Measurements from ENCODE around the gene MAMLD1.

MAMLD1 gene

DNA sequence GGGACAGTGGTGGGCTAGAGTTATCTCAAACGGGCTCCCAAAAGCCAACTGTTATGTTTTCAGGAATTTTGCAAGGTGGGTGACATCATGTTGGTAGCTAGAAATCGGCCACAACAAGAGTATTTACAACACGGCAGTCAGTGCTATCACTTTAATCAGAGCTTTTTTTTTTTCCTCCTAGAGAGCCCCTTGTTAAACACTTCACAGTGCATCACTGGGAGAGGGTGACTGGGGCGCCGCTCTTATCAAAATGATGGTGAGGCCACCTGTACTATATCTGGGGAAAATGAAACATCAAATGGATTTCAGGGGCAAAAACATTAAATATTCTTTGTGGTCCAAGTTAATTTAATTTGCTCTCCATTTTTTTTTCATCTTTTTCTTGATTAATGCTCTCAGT is 44.9 kb downstream of the MAMLD1 start:
- peak in 1 of 3 experiments; percentile 25 for DNase-seq

DNA sequence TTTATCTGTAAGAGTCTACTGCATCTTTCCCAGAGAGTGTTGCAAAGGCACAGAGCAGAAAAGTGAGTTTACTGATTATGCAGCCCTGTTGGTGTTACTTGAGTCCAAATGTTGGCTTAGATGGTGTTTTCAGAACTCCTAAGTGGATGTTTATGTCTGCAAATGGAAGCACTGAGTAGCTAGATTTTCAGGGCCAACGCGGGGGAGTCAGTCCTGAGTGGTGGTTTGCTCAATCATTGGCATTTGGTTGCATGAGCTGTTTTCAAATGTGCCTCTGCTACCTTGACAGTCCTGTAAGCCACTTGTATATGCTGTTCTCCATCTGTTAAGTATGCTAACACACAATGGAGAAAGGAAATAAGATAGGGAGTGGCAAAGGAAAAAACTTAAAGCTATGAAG is 45.4 kb downstream of the MAMLD1 start:
- no peak for DNase-seq

DNA sequence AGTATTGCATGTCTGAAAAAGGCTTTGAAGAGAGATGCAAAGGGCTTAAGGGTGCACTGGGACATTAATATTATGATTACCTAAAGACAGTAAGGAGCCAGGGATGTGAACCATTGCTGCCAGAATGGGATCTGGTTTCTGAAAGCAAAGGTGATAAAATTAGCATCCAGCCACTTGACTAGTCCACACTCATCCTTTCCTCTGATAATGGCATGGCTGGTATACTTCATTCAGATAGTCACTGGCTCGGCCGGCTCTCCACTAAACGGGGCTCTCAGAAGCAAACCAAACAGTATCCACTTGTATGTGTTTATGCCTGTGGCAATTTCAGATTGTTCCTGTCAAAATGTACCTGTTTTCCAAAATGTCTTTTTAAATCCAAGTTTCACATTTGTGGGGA is 46.4 kb downstream of the MAMLD1 start:
- DNase-seq, result peak in 1 of 3 experiments; percentile 27

DNA sequence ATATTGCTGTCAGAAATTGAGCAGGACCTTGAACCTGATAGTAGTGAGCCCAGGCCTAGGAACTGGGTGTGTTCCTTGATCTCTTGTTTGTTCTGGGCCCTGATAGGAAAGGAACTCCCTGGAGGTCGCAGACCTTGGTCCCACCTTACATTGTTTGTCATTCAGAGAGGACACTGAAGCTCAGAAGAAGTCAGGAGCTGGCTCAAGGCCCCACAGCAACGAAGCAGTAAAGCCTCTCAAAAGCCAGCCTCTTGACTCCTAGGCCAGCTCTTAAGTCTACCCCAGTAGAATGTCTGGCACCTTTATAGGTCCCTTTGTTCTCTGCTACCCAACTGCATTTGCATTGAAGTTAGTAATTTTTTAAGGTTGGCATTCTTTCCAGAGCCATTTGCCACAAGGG is 46.8 kb downstream of the MAMLD1 start:
- DNase-seq, result no peak

DNA sequence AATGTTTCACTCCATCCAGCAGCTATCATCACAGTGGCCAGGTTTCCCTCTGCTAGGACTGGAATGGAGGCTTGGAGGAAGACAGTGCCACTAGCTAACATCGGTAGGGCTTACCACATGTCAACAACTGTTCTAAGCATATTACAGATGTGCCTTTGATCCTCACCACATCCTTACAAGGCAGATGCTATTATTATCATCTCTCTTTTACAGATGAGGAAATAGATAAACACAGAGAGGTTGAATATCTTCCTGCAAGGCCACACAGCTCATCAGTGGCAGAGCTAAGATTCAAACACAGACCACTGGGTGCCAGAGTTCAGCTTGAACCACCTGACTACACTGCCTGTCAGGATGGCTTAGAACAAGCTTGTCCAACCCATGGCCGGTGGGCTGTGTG is 47.4 kb downstream of the MAMLD1 start:
- DNase-seq, result no peak

DNA sequence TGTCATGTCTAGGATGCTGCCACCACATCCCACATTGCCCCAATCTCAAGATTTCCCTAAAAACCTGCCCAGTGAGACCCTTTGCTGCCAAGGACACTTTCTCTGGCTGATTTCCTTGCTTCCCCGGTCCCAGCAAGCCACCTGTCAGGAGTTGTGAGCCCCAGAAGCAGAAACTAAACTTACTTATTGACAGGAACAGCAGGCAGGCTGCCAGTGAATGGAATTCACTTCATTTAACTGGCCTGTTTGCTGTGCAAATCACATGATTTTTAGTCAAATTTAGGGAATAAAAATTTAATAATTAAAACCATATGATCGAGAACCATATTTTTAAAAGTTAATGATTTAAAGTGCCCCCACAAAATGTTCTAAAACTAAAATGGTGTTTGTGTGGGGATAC is 48.5 kb downstream of the MAMLD1 start:
- DNase-seq, result no peak

DNA sequence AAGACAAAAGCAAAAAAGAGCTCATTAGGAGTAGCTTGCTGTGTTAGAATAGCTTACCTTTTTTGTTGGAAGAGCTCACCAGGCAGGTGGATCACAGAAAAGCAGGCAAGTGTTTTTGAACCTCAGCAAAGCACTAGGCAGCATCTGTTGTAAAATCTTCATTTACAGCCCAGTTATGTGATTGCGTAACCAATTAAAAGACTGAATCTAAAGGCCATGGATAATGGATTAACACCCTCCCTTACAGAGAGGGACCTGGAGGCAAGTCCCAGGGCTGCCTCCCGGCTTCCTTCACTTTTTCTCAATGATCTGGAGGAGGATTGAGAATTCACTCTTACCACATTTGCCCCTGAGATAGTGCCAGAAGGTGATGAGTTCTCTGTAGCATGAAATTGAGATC is 51.1 kb downstream of the MAMLD1 start:
- DNase-seq, result no peak

DNA sequence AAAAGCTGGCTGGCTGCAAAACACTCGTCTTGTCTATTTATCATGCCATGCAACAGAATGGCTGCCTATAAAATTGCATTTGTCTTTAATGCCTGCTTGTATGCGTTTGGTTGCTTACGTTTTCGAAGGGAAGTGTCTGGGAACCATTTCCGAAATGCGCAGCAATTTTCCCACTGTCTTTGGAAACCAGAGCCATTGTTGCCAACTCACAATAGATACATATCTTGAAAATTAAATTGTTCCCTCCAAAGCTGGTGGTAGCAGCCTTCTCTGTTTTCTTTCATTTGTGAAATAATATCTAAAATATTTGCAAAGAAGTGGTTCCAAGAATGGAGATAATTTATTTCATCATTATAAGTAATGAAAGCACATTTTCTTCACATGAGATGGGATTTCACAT is 53.4 kb downstream of the MAMLD1 start:
- DNase-seq, result no peak

DNA sequence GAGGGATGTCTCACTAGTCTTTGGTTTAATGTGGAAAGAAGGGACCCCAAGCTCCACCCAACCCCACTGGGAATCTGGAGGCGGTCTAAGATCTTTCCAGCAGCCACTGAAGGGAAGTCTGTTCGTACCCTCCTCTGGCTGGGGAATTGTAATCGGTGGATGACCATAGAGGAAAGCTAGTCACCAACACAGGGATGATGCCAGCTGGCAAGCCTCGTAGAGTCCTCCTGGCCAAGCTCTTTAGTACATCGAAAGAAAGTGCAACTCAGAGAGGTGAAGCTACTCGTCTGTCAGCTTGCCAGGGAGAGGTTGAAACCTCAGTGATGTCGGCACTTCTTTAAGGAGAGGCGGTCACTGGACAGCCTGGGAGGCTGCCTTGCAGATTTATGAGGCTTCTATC is 58.7 kb downstream of the MAMLD1 start:
- no peak for DNase-seq

DNA sequence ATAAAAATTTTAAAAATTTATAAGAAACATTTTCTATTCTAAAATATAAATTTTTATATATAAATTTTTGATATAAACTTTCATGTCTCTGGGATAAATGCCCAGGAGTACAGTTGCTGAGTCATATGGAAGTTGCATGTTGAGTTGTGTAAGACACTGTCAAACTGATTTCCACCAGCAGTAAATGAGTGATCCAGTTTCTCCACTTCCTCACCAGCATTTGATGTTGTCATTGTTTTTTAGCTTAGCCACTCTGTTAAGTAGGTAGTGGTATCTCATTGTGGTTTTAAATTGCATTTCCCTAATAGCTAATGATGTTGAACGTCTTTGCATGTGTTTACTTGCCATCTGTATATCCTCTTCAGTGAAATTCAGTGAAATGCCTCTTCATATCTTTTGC is 66.5 kb downstream of the MAMLD1 start:
- no peak for DNase-seq

DNA sequence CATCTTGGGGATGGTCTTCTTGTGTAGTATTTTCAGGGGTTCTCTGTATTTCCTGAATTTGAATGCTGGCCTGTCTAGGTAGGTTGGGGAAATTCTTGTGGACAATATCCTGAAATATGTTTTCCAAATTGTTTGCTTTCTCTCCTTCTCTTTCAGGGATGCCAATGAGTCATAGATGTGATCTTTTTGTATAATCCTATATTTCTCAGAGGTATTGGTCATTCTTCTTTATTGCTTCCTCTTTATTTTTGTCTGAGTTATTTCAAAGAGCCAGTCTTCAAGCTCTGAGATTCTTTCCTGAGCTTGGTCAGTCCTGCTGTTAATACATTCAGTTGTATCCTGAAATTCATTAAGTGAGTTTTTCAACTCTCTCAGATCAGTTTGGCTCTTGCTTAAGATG is 73.1 kb downstream of the MAMLD1 start:
- no peak for DNase-seq

DNA sequence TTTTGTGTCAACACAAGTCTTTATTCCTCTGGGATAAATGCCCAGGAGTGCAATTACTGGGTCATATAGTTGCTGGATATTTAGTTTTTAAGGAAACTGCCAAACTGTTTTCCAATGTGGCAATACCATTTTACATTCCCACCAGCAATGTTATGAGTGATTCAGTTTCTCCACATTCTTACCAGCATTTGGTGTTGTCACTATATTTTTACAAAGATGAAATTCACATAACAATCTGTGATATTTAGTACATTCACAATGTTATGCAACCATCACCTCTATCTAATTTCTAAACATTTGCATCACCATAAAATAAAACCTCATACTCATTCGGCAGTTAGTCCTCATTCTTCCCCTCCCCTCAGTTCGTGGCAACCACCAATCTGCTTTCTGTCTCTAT is 75.0 kb downstream of the MAMLD1 start:
- no peak for DNase-seq

DNA sequence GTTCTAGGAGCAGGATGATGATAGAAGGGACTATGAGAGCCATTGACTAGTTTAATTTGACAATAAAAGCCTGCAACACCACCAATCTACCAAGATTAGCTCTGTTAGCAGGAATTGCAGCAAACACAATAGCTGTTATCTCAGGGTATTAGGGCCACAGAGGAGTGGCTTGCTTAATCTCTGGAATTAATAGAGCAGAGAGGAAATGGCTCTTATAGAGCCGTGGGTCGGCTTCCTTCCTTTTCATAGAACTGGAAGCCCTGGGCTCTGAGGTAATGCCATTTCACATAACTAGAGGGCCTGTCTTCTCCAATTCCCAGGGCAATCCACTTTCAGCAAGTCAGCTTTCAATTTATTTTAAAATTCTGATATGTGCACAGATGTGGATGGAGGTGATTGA is 83.0 kb downstream of the MAMLD1 start:
- no peak for DNase-seq

DNA sequence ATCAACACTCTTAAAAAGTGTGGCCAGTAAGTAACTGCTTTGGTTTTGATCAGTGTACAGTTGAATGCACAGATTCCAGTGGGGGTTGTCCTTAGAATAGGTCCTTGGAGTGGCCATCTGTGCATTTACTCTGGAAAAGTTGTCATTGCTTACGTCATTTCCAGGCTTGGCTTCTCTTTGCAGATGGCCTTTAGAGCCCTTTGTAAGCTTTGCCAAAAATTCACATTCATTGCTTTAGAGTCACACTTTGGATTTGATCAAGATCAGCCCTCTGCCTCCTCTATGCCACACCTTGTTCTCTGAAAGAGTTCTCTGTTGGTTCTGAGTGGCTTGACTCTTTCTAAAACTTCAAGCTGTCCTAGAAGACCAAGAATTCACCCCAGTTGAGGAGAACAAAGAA is 83.9 kb downstream of the MAMLD1 start:
- DNase-seq, result no peak

DNA sequence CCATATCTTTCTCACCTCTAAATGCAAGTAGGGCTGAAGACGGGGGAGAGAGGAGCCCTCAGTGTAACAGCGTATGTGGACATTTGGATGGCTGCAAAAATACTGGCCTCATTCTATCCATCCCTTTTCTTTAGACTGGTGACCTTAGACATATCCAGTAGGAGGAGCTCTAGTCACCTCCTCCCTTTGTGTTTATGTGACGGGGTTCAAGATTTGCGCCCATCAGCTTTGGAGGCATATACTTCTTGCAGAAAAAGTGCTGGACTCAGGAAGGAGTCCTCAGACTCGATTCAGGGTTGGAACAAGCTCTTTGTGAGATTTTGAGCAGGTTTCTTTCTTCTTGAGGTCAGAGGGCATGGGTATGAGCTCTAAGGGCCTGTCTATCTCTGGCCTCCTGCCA is 86.2 kb downstream of the MAMLD1 start:
- peak in 1 of 3 experiments; percentile 9 for DNase-seq

DNA sequence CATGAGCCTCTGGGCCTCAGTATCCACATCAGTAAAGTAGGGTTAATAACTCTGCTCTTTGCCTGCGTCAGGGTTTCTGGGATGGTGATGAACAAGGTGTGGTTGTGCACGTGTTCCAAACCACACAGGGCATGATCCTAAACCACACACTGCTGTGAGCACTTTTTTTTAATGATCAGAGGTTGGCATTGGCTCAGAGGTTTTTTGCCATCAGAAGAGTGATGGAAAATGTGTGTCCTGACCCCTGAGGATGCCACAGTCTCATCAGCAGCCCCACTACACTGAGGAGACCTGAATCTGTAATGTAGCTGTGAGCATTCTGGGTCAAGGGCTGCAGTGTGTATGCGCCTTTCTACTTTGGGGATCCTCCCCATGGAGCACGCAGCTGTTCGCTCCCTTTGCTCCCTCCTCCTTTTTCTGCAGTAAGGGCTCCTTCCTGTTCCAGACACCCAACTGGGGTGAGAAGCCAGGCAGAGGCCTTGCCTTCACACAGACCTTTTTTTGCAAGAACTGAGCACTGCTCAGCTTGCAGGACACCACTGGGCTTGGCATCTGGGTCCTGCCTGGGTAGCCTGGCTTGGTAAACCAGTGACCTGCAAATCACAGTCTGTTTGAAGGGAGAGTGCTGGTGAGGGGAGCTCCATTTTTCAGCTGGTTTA is 87.5 kb downstream of the MAMLD1 start:
- DNase-seq, result no peak

DNA sequence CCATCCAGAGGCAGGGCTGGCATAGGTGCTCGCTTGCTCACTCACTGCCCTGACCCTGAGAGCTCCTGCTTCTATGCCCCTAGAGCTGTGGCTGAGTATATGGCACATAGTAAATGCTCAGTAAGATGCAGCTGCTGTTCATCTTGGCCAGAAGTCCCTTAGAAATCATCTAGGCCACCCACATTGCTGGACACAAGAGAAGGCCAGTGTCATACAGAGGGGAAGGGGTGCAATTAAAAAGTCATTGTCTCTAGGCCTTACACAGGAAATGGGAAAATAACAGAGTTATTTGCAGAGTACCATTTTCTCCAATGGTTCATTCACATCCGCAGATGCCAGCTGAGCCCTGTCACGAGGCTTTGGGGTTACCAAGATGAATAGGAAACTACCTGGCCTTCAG is 88.8 kb downstream of the MAMLD1 start:
- DNase-seq, result no peak

DNA sequence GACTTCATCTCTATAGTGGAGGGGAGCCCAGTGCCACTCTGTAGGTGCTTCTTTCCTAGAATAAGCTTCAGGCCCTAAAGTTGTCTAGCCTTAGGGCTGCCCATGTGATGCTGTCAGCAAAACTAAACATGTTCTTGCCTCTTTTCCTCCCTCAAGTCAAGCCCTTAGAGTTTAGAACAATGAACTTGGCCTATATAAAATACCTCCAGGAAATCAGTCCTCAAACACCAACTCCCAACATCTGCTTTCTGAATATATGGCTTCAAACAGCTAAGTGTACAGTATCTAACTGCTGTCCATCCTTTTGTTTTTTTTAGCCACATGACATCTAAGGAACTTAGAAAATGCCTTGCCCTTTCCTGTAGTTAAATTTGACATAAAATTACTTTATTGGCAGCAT is 91.0 kb downstream of the MAMLD1 start:
- DNase-seq, result no peak

DNA sequence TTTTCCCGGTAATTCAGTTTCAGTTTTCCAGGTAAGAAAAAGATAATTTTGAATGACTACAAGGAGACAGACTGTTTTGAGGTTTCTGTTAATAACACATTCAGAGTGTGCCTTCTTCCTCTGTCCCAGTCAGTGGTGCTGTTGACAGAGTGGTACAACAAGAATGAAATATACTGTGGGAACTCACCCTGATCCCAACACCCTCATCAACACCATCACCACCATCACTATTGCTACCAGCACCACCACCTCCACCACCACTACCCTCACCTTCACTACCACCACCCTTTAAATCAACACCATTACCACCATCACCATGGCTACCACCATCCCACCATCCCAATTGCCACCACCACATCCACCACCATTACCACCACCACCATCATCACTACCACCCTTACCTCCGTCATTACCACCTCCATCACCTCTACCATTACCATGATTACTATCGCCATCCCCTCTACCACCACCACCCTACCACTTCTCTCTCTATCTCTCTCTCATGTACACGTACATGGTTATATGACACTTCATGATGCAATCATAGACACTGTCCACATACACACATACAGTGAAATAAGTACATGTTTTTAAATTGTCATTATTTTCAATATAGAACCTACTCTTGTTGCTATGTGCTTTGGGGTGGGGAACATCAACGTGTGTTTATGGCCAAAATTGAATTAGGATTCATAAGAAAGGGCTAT is 91.5 kb downstream of the MAMLD1 start:
- DNase-seq, result no peak

DNA sequence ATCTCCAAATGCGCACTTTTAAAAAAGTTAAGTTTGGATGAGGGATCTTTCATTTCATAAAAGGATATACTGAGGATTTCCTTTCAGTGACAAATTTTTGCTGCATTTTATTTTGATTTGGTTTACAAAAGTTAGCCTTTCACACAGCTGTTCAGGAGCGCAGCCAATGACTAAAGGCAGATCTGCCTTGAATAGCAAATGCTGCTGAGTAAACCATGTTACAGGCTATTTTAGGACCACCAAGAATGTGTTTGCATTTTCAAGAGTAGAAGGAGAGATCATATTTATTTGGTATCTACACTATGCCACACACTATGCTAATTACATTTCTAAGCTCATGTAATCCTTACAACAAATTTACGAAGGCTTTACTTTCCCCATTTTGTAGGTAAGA is 92.1 kb downstream of the MAMLD1 start:
- no peak for DNase-seq

DNA sequence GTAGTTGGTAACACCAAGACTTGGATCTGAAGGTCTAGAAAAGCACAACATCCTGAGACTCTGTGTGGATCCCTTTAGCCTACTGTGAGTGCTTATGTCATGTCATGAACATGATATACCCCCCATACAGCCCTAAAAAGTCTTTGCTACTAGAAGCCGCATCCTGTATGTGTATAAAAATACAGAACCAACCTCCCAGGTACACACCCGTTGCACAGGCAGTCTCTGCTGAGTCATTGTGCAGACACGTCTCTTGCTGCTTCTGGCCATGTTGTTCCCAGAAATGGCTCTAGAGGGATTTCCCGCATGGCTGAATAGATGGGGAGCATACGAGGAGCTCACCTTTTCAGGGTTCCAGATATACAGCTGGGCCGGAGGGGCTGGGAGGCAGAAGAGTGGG is 93.3 kb downstream of the MAMLD1 start:
- no peak for DNase-seq

DNA sequence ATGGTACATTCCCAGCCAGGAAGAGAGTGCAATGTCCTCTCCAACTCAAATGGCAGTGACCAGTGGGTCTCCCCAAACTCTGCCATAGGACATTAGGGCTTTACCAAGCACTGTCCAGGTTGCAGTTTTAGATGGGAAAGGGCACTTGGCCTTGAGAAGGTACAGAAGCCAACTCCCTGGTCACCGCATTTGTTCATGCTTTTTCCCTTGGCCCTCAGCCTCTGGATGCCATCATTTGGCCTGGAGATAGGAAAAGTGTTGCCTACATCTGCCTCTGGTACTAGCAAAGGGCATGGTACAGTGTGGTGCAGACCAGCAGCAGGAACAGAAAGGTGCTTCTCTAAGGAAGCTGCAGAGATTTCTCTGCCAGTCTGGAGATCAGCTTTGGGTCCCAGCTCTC is 93.8 kb downstream of the MAMLD1 start:
- DNase-seq, result no peak

DNA sequence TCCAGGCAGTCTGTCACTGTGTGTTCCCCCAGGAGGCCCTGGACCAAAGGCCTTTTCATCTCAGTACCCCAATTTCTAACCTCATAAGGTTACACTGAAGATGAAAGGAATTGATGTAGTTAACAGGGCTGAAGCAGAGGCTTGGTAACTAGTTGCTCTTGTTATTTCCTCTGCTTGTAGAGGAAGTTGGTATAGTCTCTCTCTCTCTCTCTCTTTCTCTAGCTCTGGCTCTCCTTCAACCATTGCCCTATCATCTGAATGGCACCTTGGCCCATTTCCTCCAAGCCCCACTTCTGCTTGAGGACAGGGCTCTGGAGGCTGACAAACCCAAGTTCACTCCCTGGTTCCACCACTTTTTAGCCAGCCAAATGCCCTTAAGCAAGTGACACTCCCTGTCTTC is 96.1 kb downstream of the MAMLD1 start:
- DNase-seq, result no peak

DNA sequence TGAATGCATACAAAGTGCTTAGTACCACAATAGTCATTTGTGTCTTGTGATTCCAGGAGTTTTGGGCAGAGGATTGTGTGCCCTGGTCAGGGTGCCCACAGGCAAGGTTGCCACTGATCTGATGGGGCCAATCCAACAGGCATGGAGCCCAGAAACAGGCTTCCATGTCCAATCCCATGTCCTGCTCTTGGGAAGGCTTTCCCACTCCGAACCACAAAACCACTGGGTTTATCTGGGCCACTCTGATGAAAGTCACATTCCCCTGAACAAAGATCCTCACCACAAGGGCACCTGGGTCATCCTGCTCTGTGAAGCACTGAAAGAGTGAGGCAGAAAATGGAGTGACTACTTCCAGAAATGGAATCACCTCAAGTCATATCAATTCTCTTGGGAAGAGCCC is 96.9 kb downstream of the MAMLD1 start:
- no peak for DNase-seq

DNA sequence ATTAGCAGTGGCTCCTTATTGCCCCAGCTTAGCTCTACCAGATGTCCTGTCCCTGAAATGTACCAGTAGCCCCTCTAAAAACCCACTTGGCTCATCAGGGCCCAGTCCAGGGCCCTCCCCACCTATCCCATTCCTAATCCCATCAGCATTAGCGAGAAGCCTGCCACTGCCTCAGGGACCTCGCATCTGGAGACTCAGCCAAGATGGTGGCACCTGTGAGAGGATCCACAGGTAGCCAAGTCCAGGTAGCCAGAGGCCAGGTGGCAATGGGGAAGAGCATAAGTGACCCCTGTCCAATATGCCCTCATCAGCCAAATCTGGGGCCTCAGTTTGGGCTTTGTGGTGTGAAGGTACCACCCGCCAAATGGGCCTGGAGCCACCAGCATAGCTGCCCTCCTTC is 97.7 kb downstream of the MAMLD1 start:
- DNase-seq, result no peak

Measured in NCI-H1417 (cell line).